SK-N-SH (cell line): ENCODE measurements around the gene EIF5. TPM values are rescaled to one million over a fixed set of nuclear protein-coding genes. Genes with fewer than 3 reads are reported as not detected.

Experiments
- CTCF ChIA-PET: fragments of 300-600, 350-600 bp; formaldehyde crosslinking; extraction: SDS; loops from one replicate; lab custom pipeline; 2021; lab: Yijun Ruan, JAX
- POLR2A ChIA-PET: fragments of 350-600 bp; sonication (Branson Sonifier 250); formaldehyde crosslinking; extraction: SDS; loops from one replicate; lab custom pipeline; 2020; ENCODE audit warnings: antibody characterized with exemption, inconsistent platforms; lab: Yijun Ruan, JAX
- DNase-seq: peaks from one replicate; pipeline ENCODE4 v3.0.0; 2012
- H2AFZ ChIP-seq: fragments of 200-600 bp; sonication (generic); 2 replicates; pipeline ENCODE4 v1.8.1; 2016; ENCODE audit warnings: antibody characterized with exemption, mild to moderate bottlenecking, low read depth
- H3F3A ChIP-seq: fragments of 200-600 bp; sonication (generic); replicated peaks from 2 replicates; pipeline ENCODE3; 2016; ENCODE audit warnings: antibody characterized with exemption, mild to moderate bottlenecking; ENCODE audit not compliant: insufficient read depth
- H3K27ac ChIP-seq, 2 experiments: fragments of 200-500 bp in 1 of 2; fragments of 200-600 bp in 1 of 2; sonication (Bioruptor generic) in 1 of 2; sonication (generic), shearing (Covaris generic) in 1 of 2; 2 replicates each; pipeline versions ENCODE4 v1.5.1 to v1.6.1; 2014 to 2016; ENCODE audit warnings: low read depth in 2 of 2, inconsistent platforms in 1 of 2, low read length in 1 of 2, mild to moderate bottlenecking in 1 of 2, mixed read lengths in 1 of 2
- H3K27me3 ChIP-seq: fragments of 200-600 bp; sonication (generic), shearing (Covaris generic); 2 replicates; pipeline ENCODE4 v1.6.1; 2016; ENCODE audit warnings: mixed run types; ENCODE audit not compliant: insufficient read depth
- H3K36me3 ChIP-seq, 2 experiments: fragments of 200-500 bp in 1 of 2; fragments of 200-600 bp in 1 of 2; sonication (Bioruptor generic) in 1 of 2; sonication (generic) in 1 of 2; replicated peaks in 1 of 2; 2 replicates each; pipeline versions ENCODE3 to v1.5.1; 2014 to 2016; ENCODE audit warnings: low read length in 1 of 2, mild to moderate bottlenecking in 1 of 2; ENCODE audit not compliant: insufficient read depth in 2 of 2, control insufficient read depth in 1 of 2
- H3K4me1 ChIP-seq, 2 experiments: fragments of 200-500 bp in 1 of 2; fragments of 200-600 bp in 1 of 2; sonication (Bioruptor generic) in 1 of 2; sonication (generic), shearing (Covaris generic) in 1 of 2; 2 replicates each; pipeline versions ENCODE4 v1.5.1 to v1.6.1; 2014 to 2016; ENCODE audit warnings: low read depth in 1 of 2, low read length in 1 of 2, mixed run types in 1 of 2; ENCODE audit not compliant: insufficient read depth in 2 of 2, control insufficient read depth in 1 of 2
- H3K4me2 ChIP-seq: fragments of 200-600 bp; sonication (generic), shearing (Covaris generic); 2 replicates; pipeline ENCODE4 v1.6.1; 2017; ENCODE audit warnings: mixed run types
- H3K4me3 ChIP-seq, 2 experiments: fragments of 200-500 bp in 1 of 2; fragments of 200-600 bp in 1 of 2; sonication (Bioruptor generic) in 1 of 2; sonication (generic), shearing (Covaris generic) in 1 of 2; 2 replicates each; pipeline versions ENCODE4 v1.5.1 to v1.8.1; 2014 to 2016; ENCODE audit warnings: low read depth in 2 of 2, inconsistent platforms in 1 of 2, low read length in 1 of 2, mild to moderate bottlenecking in 1 of 2, mixed read lengths in 1 of 2, moderate library complexity in 1 of 2
- H3K79me2 ChIP-seq: fragments of 200-600 bp; sonication (generic); 2 replicates; pipeline ENCODE4 v1.8.1; 2017; ENCODE audit warnings: mild to moderate bottlenecking; ENCODE audit not compliant: insufficient read depth
- H3K9ac ChIP-seq: fragments of 200-600 bp; sonication (generic); 2 replicates; pipeline ENCODE4 v1.6.1; 2017; ENCODE audit warnings: mixed run types
- H3K9me2 ChIP-seq: fragments of 200-600 bp; sonication (generic); 2 replicates; pipeline ENCODE4 v1.6.1; 2017; ENCODE audit warnings: mixed run types
- H3K9me3 ChIP-seq: fragments of 200-600 bp; sonication (generic); 2 replicates; pipeline ENCODE4 v1.6.1; 2017; ENCODE audit warnings: mixed run types, mild to moderate bottlenecking, moderate library complexity
- H4K20me1 ChIP-seq: fragments of 200-600 bp; sonication (generic); 2 replicates; pipeline ENCODE4 v1.6.1; 2017; ENCODE audit warnings: mild to moderate bottlenecking, mixed run types; ENCODE audit not compliant: insufficient read depth
- CHD2 ChIP-seq: fragments of 150-350 bp; IDR thresholded peaks from 2 replicates; pipeline ENCODE4 v1.6.1; 2018; ENCODE audit warnings: low read length; ENCODE audit not compliant: partially characterized antibody
- EP300 ChIP-seq, 2 experiments: IDR thresholded peaks; 2 replicates each; pipeline versions ENCODE4 v1.4.0 to v1.6.1; 2012; ENCODE audit warnings: borderline replicate concordance in 1 of 2, low read depth in 1 of 2, low read length in 1 of 2
- FOSL2 ChIP-seq: IDR thresholded peaks from 2 replicates; pipeline ENCODE4 v1.4.0; 2012; ENCODE audit warnings: low read depth, mild to moderate bottlenecking, moderate library complexity, borderline replicate concordance
- FOXM1 ChIP-seq: IDR thresholded peaks from 2 replicates; pipeline ENCODE4 v1.4.0; 2012; ENCODE audit warnings: low read depth, mild to moderate bottlenecking
- GABPA ChIP-seq: IDR thresholded peaks from 2 replicates; pipeline ENCODE4 v1.4.0; 2012; ENCODE audit warnings: low read depth, mild to moderate bottlenecking
- GATA2 ChIP-seq: sonication (generic); formaldehyde crosslinking; IDR thresholded peaks from 2 replicates; pipeline ENCODE4 v1.5.0; 2020; ENCODE audit warnings: mild to moderate bottlenecking, missing genetic modification reagents
- JUND ChIP-seq: IDR thresholded peaks from 2 replicates; pipeline ENCODE4 v1.4.0; 2012
- MXI1 ChIP-seq: IDR thresholded peaks from 2 replicates; pipeline ENCODE4 v1.6.1; 2012; ENCODE audit warnings: mild to moderate bottlenecking, low read depth, low read length, improper control_type of control experiment
- NFIC ChIP-seq: IDR thresholded peaks from 2 replicates; pipeline ENCODE4 v1.4.0; 2012; ENCODE audit warnings: borderline replicate concordance
- RCOR1 ChIP-seq: fragments of 150-350 bp; IDR thresholded peaks from 2 replicates; pipeline ENCODE4 v1.6.1; 2017; ENCODE audit warnings: antibody characterized with exemption, low read length
- RFX5 ChIP-seq: IDR thresholded peaks from 2 replicates; pipeline ENCODE4 v1.6.1; 2012; ENCODE audit warnings: mild to moderate bottlenecking, improper control_type of control experiment, low read length
- SMC3 ChIP-seq: IDR thresholded peaks from 2 replicates; pipeline ENCODE4 v1.6.1; 2012; ENCODE audit warnings: low read depth, low read length, improper control_type of control experiment
- TCF12 ChIP-seq: IDR thresholded peaks from 2 replicates; pipeline ENCODE4 v1.4.0; 2012
- TEAD4 ChIP-seq: IDR thresholded peaks from 2 replicates; pipeline ENCODE4 v1.4.0; 2012; ENCODE audit warnings: mild to moderate bottlenecking, borderline replicate concordance; ENCODE audit not compliant: insufficient read depth
- YY1 ChIP-seq: IDR thresholded peaks from 2 replicates; pipeline ENCODE4 v1.4.0; 2012; ENCODE audit warnings: low read depth, mild to moderate bottlenecking
- WGBS: methylation state at CpG from one replicate; pipeline ENCODE4 v1.1.6; 2017; ENCODE audit warnings: low lambda C conversion rate; 5-methylcytosine and 5-hydroxymethylcytosine counted together
- polyA plus RNA-seq, 3 experiments: library from polyadenylated mRNA; depleted of rRNA; stranded (reverse); fragments of >200 nt; gene quantifications; 2 replicates each; pipeline ENCODE4 v1.2.3, GENCODE V29; 2012
- TF ChIP-seq, protein P1 (sequence below): IDR thresholded peaks from 2 replicates; pipeline ENCODE4 v1.6.1; 2012; ENCODE audit warnings: mild to moderate bottlenecking, low read depth, low read length, moderate library complexity
- TF ChIP-seq, protein P2 (sequence below): IDR thresholded peaks from 2 replicates; pipeline ENCODE4; 2012
- TF ChIP-seq, protein P3 (sequence below): IDR thresholded peaks from 2 replicates; pipeline ENCODE4 v1.4.0; 2012; ENCODE audit warnings: low read depth, borderline replicate concordance
- TF ChIP-seq, protein P4 (sequence below): fragments of 150-350 bp; IDR thresholded peaks from 2 replicates; pipeline ENCODE4 v1.6.1; 2016; ENCODE audit warnings: mild to moderate bottlenecking, low read depth, low read length
- TF ChIP-seq, protein P5 (sequence below): fragments of 200-600 bp; sonication (generic); IDR thresholded peaks from 2 replicates; pipeline ENCODE4 v1.6.1; 2017; ENCODE audit warnings: antibody characterized with exemption, mild to moderate bottlenecking, moderate library complexity

EIF5 gene
- polyA plus RNA-seq, 1 of the 3 experiments (the other 2 are of a cell fraction): 127 TPM

DNA sequence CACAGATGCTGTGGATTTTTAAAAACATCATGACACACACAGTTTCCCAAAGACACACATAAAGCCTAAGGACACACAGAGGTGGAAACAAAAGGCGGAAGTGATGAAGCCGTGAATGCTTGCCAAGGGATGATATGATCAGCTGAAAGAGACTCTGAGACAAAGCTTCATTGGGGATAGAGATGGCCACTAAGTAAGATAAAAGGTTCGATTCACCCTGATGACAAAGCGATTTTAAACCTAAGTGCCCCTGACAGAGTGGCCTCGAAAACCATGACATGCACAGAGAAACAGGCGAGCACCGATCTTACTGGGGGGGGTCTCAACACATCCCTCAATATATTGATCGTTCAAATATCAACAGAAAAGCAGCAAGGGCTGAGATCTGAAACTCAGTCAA, 20.3 kb upstream of the EIF5 start:
- Histone ChIP-seq H3K36me3 (no peaks in the 10 kb centered on the region), H3K4me3 (no peak overlapping the region), H3F3A (no peaks in the 10 kb centered on the region), H3K4me1 (no peaks in the 10 kb centered on the region), H3K9me3 (no peaks in the 10 kb centered on the region), H3K9me2 (no peaks in the 10 kb centered on the region), H4K20me1 (no peaks in the 10 kb centered on the region), H3K9ac (no peak overlapping the region), H3K4me2 (no peak overlapping the region), H3K27me3 (no peaks in the 10 kb centered on the region), H2AFZ (no peak overlapping the region), H3K27ac (no peak overlapping the region), H3K79me2 (no peaks in the 10 kb centered on the region)
- POLR2A ChIA-PET: no interaction called here
- 67% methylated on average over 8 of the region's 8 CpGs for WGBS
- TF ChIP-seq CHD2 (no peak), FOSL2 (no peak), RFX5 (no peak), TEAD4 (no peak), SMC3 (no peak), FOXM1 (no peak), TCF12 (no peak), GATA2 (CRISPR knock-in tag) (no peak), NFIC (no peak), EP300 (IDR thresholded peaks at IDR 0.05; ENCODE audit: borderline replicate concordance in 1 of 2, low read depth in 1 of 2, low read length in 1 of 2) (no peak), GABPA (no peak), YY1 (no peak), RCOR1 (no peak), MXI1 (no peak), JUND (no peak)
- TF ChIP-seq, protein P1, sequence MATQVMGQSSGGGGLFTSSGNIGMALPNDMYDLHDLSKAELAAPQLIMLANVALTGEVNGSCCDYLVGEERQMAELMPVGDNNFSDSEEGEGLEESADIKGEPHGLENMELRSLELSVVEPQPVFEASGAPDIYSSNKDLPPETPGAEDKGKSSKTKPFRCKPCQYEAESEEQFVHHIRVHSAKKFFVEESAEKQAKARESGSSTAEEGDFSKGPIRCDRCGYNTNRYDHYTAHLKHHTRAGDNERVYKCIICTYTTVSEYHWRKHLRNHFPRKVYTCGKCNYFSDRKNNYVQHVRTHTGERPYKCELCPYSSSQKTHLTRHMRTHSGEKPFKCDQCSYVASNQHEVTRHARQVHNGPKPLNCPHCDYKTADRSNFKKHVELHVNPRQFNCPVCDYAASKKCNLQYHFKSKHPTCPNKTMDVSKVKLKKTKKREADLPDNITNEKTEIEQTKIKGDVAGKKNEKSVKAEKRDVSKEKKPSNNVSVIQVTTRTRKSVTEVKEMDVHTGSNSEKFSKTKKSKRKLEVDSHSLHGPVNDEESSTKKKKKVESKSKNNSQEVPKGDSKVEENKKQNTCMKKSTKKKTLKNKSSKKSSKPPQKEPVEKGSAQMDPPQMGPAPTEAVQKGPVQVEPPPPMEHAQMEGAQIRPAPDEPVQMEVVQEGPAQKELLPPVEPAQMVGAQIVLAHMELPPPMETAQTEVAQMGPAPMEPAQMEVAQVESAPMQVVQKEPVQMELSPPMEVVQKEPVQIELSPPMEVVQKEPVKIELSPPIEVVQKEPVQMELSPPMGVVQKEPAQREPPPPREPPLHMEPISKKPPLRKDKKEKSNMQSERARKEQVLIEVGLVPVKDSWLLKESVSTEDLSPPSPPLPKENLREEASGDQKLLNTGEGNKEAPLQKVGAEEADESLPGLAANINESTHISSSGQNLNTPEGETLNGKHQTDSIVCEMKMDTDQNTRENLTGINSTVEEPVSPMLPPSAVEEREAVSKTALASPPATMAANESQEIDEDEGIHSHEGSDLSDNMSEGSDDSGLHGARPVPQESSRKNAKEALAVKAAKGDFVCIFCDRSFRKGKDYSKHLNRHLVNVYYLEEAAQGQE: no peak
- TF ChIP-seq, protein P2, sequence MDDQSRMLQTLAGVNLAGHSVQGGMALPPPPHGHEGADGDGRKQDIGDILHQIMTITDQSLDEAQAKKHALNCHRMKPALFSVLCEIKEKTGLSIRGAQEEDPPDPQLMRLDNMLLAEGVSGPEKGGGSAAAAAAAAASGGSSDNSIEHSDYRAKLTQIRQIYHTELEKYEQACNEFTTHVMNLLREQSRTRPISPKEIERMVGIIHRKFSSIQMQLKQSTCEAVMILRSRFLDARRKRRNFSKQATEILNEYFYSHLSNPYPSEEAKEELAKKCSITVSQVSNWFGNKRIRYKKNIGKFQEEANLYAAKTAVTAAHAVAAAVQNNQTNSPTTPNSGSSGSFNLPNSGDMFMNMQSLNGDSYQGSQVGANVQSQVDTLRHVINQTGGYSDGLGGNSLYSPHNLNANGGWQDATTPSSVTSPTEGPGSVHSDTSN: no peak
- TF ChIP-seq, protein P3, sequence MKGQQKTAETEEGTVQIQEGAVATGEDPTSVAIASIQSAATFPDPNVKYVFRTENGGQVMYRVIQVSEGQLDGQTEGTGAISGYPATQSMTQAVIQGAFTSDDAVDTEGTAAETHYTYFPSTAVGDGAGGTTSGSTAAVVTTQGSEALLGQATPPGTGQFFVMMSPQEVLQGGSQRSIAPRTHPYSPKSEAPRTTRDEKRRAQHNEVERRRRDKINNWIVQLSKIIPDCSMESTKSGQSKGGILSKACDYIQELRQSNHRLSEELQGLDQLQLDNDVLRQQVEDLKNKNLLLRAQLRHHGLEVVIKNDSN: no peak
- TF ChIP-seq, protein P4, sequence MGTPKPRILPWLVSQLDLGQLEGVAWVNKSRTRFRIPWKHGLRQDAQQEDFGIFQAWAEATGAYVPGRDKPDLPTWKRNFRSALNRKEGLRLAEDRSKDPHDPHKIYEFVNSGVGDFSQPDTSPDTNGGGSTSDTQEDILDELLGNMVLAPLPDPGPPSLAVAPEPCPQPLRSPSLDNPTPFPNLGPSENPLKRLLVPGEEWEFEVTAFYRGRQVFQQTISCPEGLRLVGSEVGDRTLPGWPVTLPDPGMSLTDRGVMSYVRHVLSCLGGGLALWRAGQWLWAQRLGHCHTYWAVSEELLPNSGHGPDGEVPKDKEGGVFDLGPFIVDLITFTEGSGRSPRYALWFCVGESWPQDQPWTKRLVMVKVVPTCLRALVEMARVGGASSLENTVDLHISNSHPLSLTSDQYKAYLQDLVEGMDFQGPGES: no peak
- TF ChIP-seq, protein P5, sequence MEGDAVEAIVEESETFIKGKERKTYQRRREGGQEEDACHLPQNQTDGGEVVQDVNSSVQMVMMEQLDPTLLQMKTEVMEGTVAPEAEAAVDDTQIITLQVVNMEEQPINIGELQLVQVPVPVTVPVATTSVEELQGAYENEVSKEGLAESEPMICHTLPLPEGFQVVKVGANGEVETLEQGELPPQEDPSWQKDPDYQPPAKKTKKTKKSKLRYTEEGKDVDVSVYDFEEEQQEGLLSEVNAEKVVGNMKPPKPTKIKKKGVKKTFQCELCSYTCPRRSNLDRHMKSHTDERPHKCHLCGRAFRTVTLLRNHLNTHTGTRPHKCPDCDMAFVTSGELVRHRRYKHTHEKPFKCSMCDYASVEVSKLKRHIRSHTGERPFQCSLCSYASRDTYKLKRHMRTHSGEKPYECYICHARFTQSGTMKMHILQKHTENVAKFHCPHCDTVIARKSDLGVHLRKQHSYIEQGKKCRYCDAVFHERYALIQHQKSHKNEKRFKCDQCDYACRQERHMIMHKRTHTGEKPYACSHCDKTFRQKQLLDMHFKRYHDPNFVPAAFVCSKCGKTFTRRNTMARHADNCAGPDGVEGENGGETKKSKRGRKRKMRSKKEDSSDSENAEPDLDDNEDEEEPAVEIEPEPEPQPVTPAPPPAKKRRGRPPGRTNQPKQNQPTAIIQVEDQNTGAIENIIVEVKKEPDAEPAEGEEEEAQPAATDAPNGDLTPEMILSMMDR: no peak
- no peak for DNase-seq
- CTCF ChIA-PET: interaction anchor here (0.6 to 1.1 kb wide), 2 partner anchors 20 to 239 kb away, joined by 3 to 4 read pairs; no protein-coding TSS in a partner anchor
